ENCODE measurements around the gene DGLUCY.
"Not testable (repeated sequence)": the region's sequence is repeated elsewhere in the genome, so short reads cannot be mapped to it uniquely, and the experiment has no call there.

The DGLUCY gene

GRCh38 chr14:91108941-91109611 is 4.8 kb upstream of the DGLUCY start:
- DNase-seq (ENCODE audit: low read depth): no peak

- DNase-seq (ENCODE audit: low read depth): no peak
Measured at GRCh38 chr14:91111443-91111842, 2.4 kb upstream of the DGLUCY start.

DNA sequence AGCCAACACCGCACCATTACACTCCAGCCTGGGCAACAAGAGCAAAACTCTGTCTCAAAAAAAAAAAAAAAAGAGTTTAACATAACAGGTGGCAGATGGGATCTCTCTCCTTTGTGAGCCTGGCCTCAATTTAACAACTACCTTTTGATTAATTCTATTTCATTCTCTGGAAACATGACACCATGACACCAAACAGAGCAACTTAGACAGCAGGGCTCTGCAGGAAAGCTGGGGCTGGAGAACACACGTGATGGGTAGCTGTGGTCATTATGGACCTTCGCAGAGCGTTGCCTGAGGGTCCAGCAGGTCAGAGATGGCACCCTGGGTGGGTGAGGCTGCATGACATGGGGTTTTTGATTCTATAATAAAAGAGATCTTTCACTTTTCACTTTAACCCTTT is 1.7 kb upstream of the DGLUCY start:
- DNase-seq (ENCODE audit: low read depth): no peak

DNA sequence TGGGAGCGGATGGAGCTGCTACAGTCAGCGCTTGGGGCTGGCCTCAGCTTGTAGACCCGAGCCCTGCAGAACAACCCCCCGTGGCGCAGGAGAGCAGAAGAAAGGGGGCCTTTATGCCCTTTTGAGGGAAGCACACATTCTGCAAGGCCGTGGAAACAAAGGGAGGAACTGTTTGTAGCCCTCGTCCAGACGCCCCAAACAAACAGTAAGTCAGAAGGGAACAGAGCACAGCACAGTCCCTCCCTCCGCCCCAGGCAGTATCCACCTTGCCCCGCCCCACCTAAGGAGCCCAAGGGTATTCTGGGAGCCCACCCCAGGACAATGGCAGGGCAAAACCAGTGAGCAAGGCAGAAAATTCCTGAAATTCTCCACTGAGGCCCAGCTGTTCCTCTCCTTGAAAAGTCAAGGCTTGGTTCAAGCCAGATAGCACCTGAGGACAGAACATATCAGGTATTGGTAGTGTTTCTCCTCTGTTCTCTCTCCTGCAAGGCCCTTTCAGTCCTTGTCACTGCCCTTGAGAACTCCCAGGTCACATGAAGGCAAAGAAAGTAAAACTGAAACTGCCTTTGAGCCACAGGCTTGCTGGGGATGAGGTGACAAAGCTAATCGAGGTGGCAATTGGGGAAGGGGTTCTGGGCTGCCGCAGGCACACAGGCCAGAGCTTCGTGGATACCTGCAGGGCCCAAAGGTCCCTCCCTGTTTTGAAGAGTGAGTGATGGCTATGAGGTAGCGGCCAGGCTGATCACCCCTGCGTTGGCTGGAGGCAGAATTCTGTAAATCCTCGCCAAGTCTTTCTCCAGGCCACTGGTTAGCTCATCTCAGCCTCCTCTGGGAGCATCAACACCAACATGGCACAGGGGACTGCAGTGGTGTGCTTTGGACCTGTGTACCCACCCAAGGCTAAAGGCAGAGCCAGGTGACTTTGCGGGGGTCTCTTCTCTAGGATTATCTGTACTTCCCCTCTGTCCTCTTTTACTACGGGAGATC is 499 bp downstream of the DGLUCY start:
- DNase-seq (ENCODE audit: low read depth): no peak

DNA sequence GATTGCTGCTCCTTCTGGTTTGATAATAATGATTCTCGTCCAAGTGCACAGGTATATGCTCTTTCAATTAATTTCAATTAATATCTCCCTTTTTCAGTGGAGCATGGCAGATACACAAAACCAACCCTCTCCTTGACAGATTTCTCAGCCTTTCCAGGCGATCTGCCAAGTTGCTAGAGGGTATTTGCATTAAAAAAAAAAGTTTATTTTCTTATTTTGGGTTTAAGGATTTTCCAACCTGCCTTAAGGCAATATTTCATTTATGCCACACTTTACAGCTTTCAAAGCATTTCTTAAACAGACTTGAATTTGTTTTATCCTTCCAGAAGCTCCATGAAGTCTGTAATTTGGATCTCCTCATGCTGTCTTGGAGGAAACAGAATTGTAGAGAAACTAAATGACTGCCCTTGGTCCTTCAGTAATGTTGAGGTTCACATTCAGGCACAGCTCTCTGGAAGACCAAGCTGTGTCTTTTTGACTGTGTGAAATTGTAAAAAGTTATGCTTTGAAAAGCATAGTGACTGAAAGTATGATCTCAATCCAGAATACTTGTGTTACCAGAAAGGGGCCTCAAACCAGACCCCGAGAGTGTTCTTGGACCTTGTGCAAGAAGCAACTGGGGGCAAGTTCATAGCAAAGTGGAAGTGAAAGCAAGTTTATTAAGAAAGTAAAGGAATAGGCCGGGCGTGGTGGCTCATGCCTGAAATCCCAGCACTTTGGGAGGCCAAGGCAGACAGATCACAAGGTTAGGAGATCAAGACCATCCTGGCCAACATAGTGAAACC is 2.3 kb downstream of the DGLUCY start:
- no peak for DNase-seq (ENCODE audit: low read depth)

GRCh38 chr14:91116913-91117588 is 3.2 kb downstream of the DGLUCY start:
- no peak for DNase-seq (ENCODE audit: low read depth)

GRCh38 chr14:91117960-91118359 is 4.1 kb downstream of the DGLUCY start:
- no peak for DNase-seq (ENCODE audit: low read depth)

- DNase-seq (ENCODE audit: low read depth): no peak
Measured at GRCh38 chr14:91118511-91119068, 4.7 kb downstream of the DGLUCY start.

GRCh38 chr14:91119556-91120311 is 5.9 kb downstream of the DGLUCY start:
- DNase-seq (ENCODE audit: low read depth): no peak

GRCh38 chr14:91123201-91123600 is 9.3 kb downstream of the DGLUCY start:
- no peak for DNase-seq (ENCODE audit: low read depth)

DNA sequence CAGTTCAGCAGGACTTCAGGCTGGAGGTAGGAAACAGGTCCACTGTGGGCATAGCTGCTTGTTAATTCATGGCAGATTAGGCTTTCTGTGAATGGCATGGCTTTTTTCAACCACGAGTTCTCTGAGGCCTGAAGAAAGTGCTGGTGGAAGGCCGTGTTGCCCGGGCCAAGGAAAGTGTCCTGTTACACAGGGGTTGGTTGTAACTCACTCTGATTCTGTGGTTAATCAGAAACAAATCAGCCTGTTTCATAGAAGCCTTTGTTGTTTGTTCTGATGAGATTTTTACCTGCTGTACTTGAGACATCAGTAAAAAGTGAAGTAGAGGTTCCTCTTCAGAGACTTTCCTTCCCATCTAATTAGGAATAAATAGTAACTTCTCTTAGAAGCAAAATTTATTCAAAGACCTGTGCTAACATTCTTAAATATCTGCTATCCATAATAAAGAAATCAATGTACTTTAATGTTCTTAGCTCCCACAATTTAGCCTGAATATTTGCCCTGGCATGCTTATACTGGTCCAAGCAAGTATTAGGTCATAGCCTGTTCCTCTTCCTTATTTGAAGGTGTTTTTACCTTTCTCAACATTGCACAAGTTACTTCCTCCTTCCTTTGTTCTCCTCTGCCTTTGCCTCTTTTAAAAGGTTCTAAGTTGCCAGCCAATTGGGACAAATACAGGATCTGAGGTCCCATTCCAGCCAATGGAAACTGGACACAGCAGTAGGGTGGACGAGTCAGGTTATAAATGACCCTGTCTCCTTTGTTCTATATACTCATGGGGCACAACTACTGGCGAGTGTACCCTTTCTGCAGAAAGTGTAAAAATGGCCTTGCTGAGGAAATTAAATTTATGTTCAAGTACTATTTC is 10.8 kb downstream of the DGLUCY start:
- not testable (repeated sequence) for DNase-seq (ENCODE audit: low read depth)

DNA sequence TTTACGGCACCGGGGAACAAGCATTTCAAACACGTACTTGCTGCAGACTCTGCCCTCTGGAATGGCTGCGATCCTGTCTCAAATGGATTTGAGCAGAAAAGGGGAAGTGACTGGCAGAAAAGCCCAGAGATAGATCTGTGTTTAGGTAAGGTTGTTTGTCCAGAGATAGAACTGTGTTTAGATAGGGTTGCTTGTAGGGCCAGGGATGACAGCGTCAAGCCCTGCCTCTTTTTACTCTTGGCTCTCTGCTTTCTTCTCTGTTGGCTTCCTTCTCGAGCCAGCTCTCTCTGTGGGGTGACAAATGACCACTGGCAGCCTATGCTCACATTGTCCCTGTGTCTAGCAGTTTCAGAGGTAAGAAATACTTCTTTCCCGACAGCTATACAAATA is 11.4 kb downstream of the DGLUCY start:
- DNase-seq (ENCODE audit: low read depth): no peak

- no peak for DNase-seq (ENCODE audit: low read depth)
Measured at GRCh38 chr14:91125801-91126200, 11.9 kb downstream of the DGLUCY start.

GRCh38 chr14:91126761-91127160 is 12.9 kb downstream of the DGLUCY start:
- no peak for DNase-seq (ENCODE audit: low read depth)

DNA sequence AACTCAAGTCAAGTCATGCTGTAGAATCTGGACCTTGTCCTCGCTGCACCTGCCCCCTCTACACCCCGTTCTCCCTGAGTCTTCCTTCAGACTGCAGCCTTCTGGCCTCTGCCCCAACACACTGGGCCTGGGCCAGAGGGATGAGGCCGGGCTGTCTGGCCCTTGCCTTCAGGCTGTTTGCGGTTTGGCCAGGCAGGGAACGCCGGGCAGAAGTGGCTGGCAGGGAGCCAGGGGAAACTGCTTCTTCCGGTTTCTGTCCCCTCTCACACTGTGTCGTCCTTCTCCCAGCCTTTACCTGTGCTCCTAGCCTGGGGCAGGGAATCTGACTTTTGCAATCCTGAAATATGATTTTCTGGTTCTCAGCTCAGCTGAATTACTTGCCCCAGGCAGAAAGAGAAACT is 13.5 kb downstream of the DGLUCY start:
- no peak for DNase-seq (ENCODE audit: low read depth)

- no peak for DNase-seq (ENCODE audit: low read depth)
Measured at GRCh38 chr14:91127924-91128323, 14.1 kb downstream of the DGLUCY start.

DNA sequence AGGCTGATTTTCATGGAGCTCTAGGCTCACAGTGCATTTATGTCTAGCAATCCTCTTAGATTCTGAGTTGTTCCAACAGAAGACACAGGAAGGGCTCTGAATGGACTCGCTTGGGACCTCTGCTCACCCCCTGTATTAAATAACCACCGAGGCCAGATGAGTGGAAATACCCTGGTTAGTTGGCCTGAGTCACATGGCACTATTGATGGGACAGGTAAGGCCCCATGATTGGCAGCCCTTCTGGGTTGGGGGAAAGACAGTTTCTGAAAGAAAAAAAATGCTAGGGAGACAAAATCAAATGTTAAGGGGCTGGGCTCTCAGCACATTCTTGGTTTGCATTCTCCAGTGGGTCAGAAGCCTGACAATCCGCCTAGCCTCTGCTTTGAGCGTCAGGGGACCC is 14.8 kb downstream of the DGLUCY start:
- no peak for DNase-seq (ENCODE audit: low read depth)

- no peak for DNase-seq (ENCODE audit: low read depth)
Measured at GRCh38 chr14:91129261-91129660, 15.4 kb downstream of the DGLUCY start.

- DNase-seq (ENCODE audit: low read depth): no peak
Measured at GRCh38 chr14:91135039-91135438, 21.2 kb downstream of the DGLUCY start.

All from non-pigmented ciliary epithelial cell (primary cell).